H1 (cell line): Measurements from ENCODE around the gene MEIS2. TPM values are rescaled to one million over a fixed set of nuclear protein-coding genes. Genes with fewer than 3 reads are reported as not detected.

Experiments used
- BACH1 ChIP-seq: IDR thresholded peaks from 2 replicates; pipeline ENCODE4 v1.6.1; 2012; ENCODE audit warnings: low read length, improper control_type of control experiment
- MAFK ChIP-seq: IDR thresholded peaks from 2 replicates; pipeline ENCODE4 v1.6.1; 2012; ENCODE audit warnings: low read depth, mild to moderate bottlenecking, improper control_type of control experiment, low read length
- NANOG ChIP-seq: IDR thresholded peaks from 2 replicates; pipeline ENCODE4 v1.6.1; 2011; ENCODE audit warnings: low read length, low read depth, mild to moderate bottlenecking, inconsistent platforms; ENCODE audit not compliant: insufficient read depth, poor library complexity, severe bottlenecking
- POU5F1 ChIP-seq: IDR thresholded peaks from 2 replicates; pipeline ENCODE4 v1.6.1; 2011; ENCODE audit warnings: low read depth, mild to moderate bottlenecking, low read length, moderate library complexity
- RFX5 ChIP-seq: IDR thresholded peaks from 2 replicates; pipeline ENCODE4 v1.6.1; 2011; ENCODE audit warnings: low read depth, low read length, improper control_type of control experiment, borderline replicate concordance
- TAF1 ChIP-seq: IDR thresholded peaks from 2 replicates; pipeline ENCODE4 v1.6.1; 2011; ENCODE audit warnings: mild to moderate bottlenecking, low read depth, low read length
- polyA plus RNA-seq, 7 experiments: library from polyadenylated mRNA; depleted of rRNA in 3 of 7; stranded (reverse) in 5 of 7; unstranded in 2 of 7; fragments of >200 nt in 5 of 7; fragments of 200-250 nt in 2 of 7; gene quantifications; 1 replicate in 5 of 7; 2 replicates in 1 of 7; 4 replicates in 1 of 7; pipeline versions ENCODE4 v1.2.1 to v1.2.3, GENCODE V29; 2011 to 2013; ENCODE audit warnings: missing spikeins in 2 of 7, mixed read lengths in 2 of 7
- total RNA-seq: library from RNA; stranded (reverse); fragmentation: NEBNext Ultra II Directional; extraction: Animal tissue kit (Norgen Biotek cat#: 25700); gene quantifications from 2 replicates; pipeline ENCODE4 v1.2.1, GENCODE V29; 2021
- TF ChIP-seq, protein P1 (sequence below): fragments of 300-600 bp; sonication (generic); IDR thresholded peaks from 2 replicates; pipeline ENCODE4 v1.7.1; 2012; ENCODE audit warnings: low read length, moderate library complexity, mild to moderate bottlenecking, inconsistent platforms; ENCODE audit not compliant: insufficient replicate concordance

MEIS2 gene
- total and polyA plus RNA-seq, 2 of the 8 experiments (the other 6 are each of a cell fraction or from before 2014, with no cell fraction given): 0.22 to 1.2 TPM

DNA sequence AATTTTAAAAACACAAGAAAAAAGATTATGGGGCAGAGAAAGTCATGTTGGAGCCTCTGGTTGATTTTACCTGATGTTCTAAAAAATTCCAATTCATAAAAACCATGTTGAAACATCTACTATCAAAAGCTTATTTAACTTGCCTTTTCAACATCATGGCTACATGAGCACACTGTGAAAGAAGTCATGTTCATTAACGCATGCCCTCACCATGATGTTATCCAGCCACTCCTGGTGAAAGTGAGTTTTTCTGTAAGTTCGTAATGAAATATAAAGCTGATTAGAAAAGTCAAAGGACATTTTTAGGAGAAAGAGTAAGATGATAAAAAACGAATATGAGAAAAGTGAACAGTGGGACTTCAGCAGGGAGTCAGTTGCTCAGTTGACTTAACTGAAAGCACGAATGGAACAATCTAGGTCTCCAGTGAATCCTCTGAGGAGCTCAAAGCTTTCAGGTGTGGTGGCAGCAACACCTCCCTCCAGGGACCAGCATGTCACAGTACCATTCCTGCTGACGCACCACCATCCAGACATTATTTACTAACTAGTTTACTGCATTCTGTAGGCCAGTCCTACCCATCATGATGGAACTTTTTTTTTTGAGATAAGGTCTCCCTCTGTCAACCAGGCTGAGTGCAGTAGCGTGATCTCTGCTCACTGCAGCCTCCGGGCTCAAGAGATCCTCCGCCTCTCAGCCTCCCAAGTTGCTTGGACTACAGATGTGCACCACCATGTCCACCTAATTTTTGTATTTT is 95.2 kb downstream of the MEIS2 start (continued):
- no peak for TF ChIP-seq MAFK
- no peak for TF ChIP-seq NANOG
- TF ChIP-seq RFX5: no peak
- TF ChIP-seq TAF1: no peak
- no peak for TF ChIP-seq POU5F1
- TF ChIP-seq, protein P1, sequence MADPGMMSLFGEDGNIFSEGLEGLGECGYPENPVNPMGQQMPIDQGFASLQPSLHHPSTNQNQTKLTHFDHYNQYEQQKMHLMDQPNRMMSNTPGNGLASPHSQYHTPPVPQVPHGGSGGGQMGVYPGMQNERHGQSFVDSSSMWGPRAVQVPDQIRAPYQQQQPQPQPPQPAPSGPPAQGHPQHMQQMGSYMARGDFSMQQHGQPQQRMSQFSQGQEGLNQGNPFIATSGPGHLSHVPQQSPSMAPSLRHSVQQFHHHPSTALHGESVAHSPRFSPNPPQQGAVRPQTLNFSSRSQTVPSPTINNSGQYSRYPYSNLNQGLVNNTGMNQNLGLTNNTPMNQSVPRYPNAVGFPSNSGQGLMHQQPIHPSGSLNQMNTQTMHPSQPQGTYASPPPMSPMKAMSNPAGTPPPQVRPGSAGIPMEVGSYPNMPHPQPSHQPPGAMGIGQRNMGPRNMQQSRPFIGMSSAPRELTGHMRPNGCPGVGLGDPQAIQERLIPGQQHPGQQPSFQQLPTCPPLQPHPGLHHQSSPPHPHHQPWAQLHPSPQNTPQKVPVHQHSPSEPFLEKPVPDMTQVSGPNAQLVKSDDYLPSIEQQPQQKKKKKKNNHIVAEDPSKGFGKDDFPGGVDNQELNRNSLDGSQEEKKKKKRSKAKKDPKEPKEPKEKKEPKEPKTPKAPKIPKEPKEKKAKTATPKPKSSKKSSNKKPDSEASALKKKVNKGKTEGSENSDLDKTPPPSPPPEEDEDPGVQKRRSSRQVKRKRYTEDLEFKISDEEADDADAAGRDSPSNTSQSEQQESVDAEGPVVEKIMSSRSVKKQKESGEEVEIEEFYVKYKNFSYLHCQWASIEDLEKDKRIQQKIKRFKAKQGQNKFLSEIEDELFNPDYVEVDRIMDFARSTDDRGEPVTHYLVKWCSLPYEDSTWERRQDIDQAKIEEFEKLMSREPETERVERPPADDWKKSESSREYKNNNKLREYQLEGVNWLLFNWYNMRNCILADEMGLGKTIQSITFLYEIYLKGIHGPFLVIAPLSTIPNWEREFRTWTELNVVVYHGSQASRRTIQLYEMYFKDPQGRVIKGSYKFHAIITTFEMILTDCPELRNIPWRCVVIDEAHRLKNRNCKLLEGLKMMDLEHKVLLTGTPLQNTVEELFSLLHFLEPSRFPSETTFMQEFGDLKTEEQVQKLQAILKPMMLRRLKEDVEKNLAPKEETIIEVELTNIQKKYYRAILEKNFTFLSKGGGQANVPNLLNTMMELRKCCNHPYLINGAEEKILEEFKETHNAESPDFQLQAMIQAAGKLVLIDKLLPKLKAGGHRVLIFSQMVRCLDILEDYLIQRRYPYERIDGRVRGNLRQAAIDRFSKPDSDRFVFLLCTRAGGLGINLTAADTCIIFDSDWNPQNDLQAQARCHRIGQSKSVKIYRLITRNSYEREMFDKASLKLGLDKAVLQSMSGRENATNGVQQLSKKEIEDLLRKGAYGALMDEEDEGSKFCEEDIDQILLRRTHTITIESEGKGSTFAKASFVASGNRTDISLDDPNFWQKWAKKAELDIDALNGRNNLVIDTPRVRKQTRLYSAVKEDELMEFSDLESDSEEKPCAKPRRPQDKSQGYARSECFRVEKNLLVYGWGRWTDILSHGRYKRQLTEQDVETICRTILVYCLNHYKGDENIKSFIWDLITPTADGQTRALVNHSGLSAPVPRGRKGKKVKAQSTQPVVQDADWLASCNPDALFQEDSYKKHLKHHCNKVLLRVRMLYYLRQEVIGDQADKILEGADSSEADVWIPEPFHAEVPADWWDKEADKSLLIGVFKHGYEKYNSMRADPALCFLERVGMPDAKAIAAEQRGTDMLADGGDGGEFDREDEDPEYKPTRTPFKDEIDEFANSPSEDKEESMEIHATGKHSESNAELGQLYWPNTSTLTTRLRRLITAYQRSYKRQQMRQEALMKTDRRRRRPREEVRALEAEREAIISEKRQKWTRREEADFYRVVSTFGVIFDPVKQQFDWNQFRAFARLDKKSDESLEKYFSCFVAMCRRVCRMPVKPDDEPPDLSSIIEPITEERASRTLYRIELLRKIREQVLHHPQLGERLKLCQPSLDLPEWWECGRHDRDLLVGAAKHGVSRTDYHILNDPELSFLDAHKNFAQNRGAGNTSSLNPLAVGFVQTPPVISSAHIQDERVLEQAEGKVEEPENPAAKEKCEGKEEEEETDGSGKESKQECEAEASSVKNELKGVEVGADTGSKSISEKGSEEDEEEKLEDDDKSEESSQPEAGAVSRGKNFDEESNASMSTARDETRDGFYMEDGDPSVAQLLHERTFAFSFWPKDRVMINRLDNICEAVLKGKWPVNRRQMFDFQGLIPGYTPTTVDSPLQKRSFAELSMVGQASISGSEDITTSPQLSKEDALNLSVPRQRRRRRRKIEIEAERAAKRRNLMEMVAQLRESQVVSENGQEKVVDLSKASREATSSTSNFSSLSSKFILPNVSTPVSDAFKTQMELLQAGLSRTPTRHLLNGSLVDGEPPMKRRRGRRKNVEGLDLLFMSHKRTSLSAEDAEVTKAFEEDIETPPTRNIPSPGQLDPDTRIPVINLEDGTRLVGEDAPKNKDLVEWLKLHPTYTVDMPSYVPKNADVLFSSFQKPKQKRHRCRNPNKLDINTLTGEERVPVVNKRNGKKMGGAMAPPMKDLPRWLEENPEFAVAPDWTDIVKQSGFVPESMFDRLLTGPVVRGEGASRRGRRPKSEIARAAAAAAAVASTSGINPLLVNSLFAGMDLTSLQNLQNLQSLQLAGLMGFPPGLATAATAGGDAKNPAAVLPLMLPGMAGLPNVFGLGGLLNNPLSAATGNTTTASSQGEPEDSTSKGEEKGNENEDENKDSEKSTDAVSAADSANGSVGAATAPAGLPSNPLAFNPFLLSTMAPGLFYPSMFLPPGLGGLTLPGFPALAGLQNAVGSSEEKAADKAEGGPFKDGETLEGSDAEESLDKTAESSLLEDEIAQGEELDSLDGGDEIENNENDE: no peak
- no peak for TF ChIP-seq BACH1
